WTC11 (cell line): Measurements from ENCODE around the gene NSG2. TPM values are rescaled to one million over a fixed set of nuclear protein-coding genes. Genes with fewer than 3 reads are reported as not detected.

ENCODE experiments used
- ATAC-seq: fragments of 200-7000 bp; cut with Tn5 transposase; 2 replicates; pipeline ENCODE4 v1.10.0; 2021; ENCODE audit warnings: mild to moderate bottlenecking, moderate library complexity
- CTCF ChIA-PET: fragments of 300-600 bp; sonication (Branson Sonifier 250); formaldehyde crosslinking; loops from one replicate; lab custom pipeline; 2021; ENCODE audit warnings: antibody characterized with exemption; lab: Charles Lee
- POLR2A ChIA-PET: fragments of 350-600 bp; sonication (Branson Sonifier 250); formaldehyde crosslinking; loops from one replicate; lab custom pipeline; 2021; ENCODE audit warnings: antibody characterized with exemption; lab: Charles Lee
- DNase-seq: peaks from one replicate; pipeline ENCODE4 v3.0.0; 2021; ENCODE audit warnings: low spot score
- H3K27ac Mint-ChIP-seq: 2 replicates; pipeline ENCODE4 v1.8.0; 2021; ENCODE audit warnings: mixed read lengths
- H3K27me3 Mint-ChIP-seq: 2 replicates; pipeline ENCODE4 v1.8.0; 2021; ENCODE audit warnings: low read depth, mild to moderate bottlenecking, moderate library complexity, mixed read lengths
- H3K36me3 Mint-ChIP-seq: 2 replicates; pipeline ENCODE4 v1.8.0; 2021; ENCODE audit warnings: mixed read lengths
- H3K4me1 Mint-ChIP-seq: 2 replicates; pipeline ENCODE4 v1.8.0; 2022; ENCODE audit warnings: mixed read lengths
- H3K4me3 Mint-ChIP-seq: 2 replicates; pipeline ENCODE4 v1.8.0; 2021; ENCODE audit warnings: mild to moderate bottlenecking, moderate library complexity, mixed read lengths
- H3K9me3 Mint-ChIP-seq: 2 replicates; pipeline ENCODE4 v1.8.0; 2021; ENCODE audit warnings: mixed read lengths
- CREB1 ChIP-seq: sonication (generic); formaldehyde crosslinking; IDR thresholded peaks from 2 replicates; pipeline ENCODE4 v1.8.0; 2023; ENCODE audit warnings: mild to moderate bottlenecking, missing genetic modification reagents
- CREM ChIP-seq: sonication (generic); formaldehyde crosslinking; IDR thresholded peaks from 2 replicates; pipeline ENCODE4 v1.8.1; 2022; ENCODE audit warnings: mild to moderate bottlenecking, missing genetic modification reagents, moderate library complexity
- ELF4 ChIP-seq: sonication (generic); formaldehyde crosslinking; IDR thresholded peaks from 2 replicates; pipeline ENCODE4 v1.8.1; 2022; ENCODE audit warnings: low read depth, mild to moderate bottlenecking, moderate library complexity, missing genetic modification reagents
- FOXP4 ChIP-seq: sonication (generic); formaldehyde crosslinking; IDR thresholded peaks from 2 replicates; pipeline ENCODE4 v1.8.0; 2022; ENCODE audit warnings: mild to moderate bottlenecking, missing genetic modification reagents
- GTF2I ChIP-seq: fragments of 250-450 bp; sonication (Bioruptor Pico); conservative IDR thresholded peaks from 2 replicates; pipeline ENCODE4 v1.4.0; 2021; ENCODE audit warnings: mild to moderate bottlenecking
- JAZF1 ChIP-seq: fragments of 250-450 bp; sonication (Bioruptor Pico); IDR thresholded peaks from 2 replicates; pipeline ENCODE4 v1.9.0; 2021; ENCODE audit warnings: moderate library complexity, mild to moderate bottlenecking, inconsistent platforms
- JUN ChIP-seq: sonication (generic); formaldehyde crosslinking; IDR thresholded peaks from 2 replicates; pipeline ENCODE4 v1.8.0; 2023; ENCODE audit warnings: mild to moderate bottlenecking, missing genetic modification reagents
- MYBL2 ChIP-seq: sonication (generic); formaldehyde crosslinking; IDR thresholded peaks from 2 replicates; pipeline ENCODE4 v1.8.1; 2023; ENCODE audit warnings: mild to moderate bottlenecking, moderate library complexity, missing genetic modification reagents
- NFATC4 ChIP-seq: fragments of 250-450 bp; sonication (Bioruptor Pico); IDR thresholded peaks from 2 replicates; pipeline ENCODE4 v1.9.0; 2021; ENCODE audit warnings: mild to moderate bottlenecking
- NFE2L1 ChIP-seq: sonication (generic); formaldehyde crosslinking; IDR thresholded peaks from 2 replicates; pipeline ENCODE4 v1.8.1; 2023; ENCODE audit warnings: missing genetic modification reagents
- NR2C2 ChIP-seq: sonication (generic); formaldehyde crosslinking; IDR thresholded peaks from 2 replicates; pipeline ENCODE4 v1.8.0; 2022; ENCODE audit warnings: mild to moderate bottlenecking, missing genetic modification reagents
- SMAD4 ChIP-seq: sonication (generic); formaldehyde crosslinking; IDR thresholded peaks from 2 replicates; pipeline ENCODE4 v1.8.0; 2022; ENCODE audit warnings: mild to moderate bottlenecking, missing genetic modification reagents
- TCF7 ChIP-seq: sonication (generic); formaldehyde crosslinking; IDR thresholded peaks from 2 replicates; pipeline ENCODE4 v1.8.0; 2022; ENCODE audit warnings: mild to moderate bottlenecking, low read depth, missing genetic modification reagents, moderate library complexity
- TEAD4 ChIP-seq: sonication (generic); formaldehyde crosslinking; IDR thresholded peaks from 2 replicates; pipeline ENCODE4 v1.8.0; 2022; ENCODE audit warnings: mild to moderate bottlenecking, missing genetic modification reagents
- ZBTB43 ChIP-seq: sonication (generic); formaldehyde crosslinking; IDR thresholded peaks from 2 replicates; pipeline ENCODE4 v1.8.1; 2023; ENCODE audit warnings: mild to moderate bottlenecking, missing genetic modification reagents
- ZNF281 ChIP-seq: sonication (generic); formaldehyde crosslinking; IDR thresholded peaks from 2 replicates; pipeline ENCODE4 v1.8.0; 2023; ENCODE audit warnings: mild to moderate bottlenecking, missing genetic modification reagents
- ZNF317 ChIP-seq: sonication (generic); formaldehyde crosslinking; IDR thresholded peaks from 2 replicates; pipeline ENCODE4 v1.8.1; 2023; ENCODE audit warnings: low read depth, mild to moderate bottlenecking, moderate library complexity, missing genetic modification reagents, borderline replicate concordance
- ZNF396 ChIP-seq: fragments of 250-450 bp; sonication (Bioruptor Pico); IDR thresholded peaks from 2 replicates; pipeline ENCODE4 v1.8.0; 2021; ENCODE audit warnings: mild to moderate bottlenecking, moderate library complexity, borderline replicate concordance
- total RNA-seq: library from RNA; stranded (reverse); gene quantifications from 3 replicates; pipeline ENCODE4 v1.2.3, GENCODE V29; 2021
- TF ChIP-seq, protein P1 (sequence below): sonication (generic); formaldehyde crosslinking; IDR thresholded peaks from 2 replicates; pipeline ENCODE4 v1.8.1; 2023; ENCODE audit warnings: mild to moderate bottlenecking, missing genetic modification reagents, moderate library complexity
- TF ChIP-seq, protein P2 (sequence below): fragments of 250-450 bp; sonication (Bioruptor Pico); IDR thresholded peaks from 2 replicates; pipeline ENCODE4 v1.9.0; 2021; ENCODE audit warnings: mild to moderate bottlenecking
- TF ChIP-seq, protein P3 (sequence below): sonication (generic); formaldehyde crosslinking; IDR thresholded peaks from 2 replicates; pipeline ENCODE4 v1.8.0; 2022; ENCODE audit warnings: mild to moderate bottlenecking, missing genetic modification reagents

NSG2 gene
- total RNA-seq, 1 experiment from 2014 or later: not detected

GRCh38 chr5:174086751-174087150 is 41.2 kb downstream of the NSG2 start:
- H3K27ac Mint-ChIP-seq: no peak overlapping the region
- POLR2A ChIA-PET: no interaction called here

DNA sequence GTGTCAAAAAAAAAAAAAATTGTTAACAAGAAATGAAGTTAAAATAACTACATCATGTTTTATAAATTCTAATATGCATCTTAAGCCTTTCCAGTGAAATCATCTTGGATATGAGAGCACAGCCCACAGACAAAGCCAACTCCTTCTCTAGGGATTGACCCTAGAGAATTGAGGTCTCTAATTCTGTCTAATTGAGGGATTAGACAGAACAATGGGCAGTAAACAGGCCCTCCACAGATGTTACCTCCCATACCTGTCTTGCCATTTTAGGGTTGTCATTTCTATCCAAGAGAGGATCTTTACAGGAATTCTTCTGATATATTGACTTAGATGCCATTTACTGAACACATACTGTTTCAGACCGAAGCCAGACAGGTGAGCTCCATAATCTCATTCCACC is 42.3 kb downstream of the NSG2 start:
- Mint-ChIP-seq H3K4me1 (peaks cover 6% of the 10 kb centered on the region), H3K9me3 (no peaks in the 10 kb centered on the region), H3K27me3 (no peaks in the 10 kb centered on the region; the same call in 1 of the 2 replicates), H3K27ac (no peak overlapping the region), H3K36me3 (no peaks in the 10 kb centered on the region), H3K4me3 (no peak overlapping the region)
- DNase-seq (no peak), ATAC-seq (no peak)
- ChIA-PET CTCF (no interaction called here), POLR2A (no interaction called here)
- TF ChIP-seq GTF2I (CRISPR knock-in tag) (no peak), NR2C2 (no peak), CREB1 (no peak), JUN (no peak), CREM (CRISPR knock-in tag) (no peak), FOXP4 (CRISPR knock-in tag) (no peak), ZBTB43 (CRISPR knock-in tag) (no peak), TCF7 (CRISPR knock-in tag) (no peak), MYBL2 (CRISPR knock-in tag) (no peak), NFATC4 (CRISPR knock-in tag) (no peak), JAZF1 (CRISPR knock-in tag) (no peak), SMAD4 (CRISPR knock-in tag) (no peak), ZNF281 (CRISPR knock-in tag) (no peak), ZNF317 (CRISPR knock-in tag) (no peak), NFE2L1 (CRISPR knock-in tag) (no peak), TEAD4 (no peak)
- TF ChIP-seq, protein P1, sequence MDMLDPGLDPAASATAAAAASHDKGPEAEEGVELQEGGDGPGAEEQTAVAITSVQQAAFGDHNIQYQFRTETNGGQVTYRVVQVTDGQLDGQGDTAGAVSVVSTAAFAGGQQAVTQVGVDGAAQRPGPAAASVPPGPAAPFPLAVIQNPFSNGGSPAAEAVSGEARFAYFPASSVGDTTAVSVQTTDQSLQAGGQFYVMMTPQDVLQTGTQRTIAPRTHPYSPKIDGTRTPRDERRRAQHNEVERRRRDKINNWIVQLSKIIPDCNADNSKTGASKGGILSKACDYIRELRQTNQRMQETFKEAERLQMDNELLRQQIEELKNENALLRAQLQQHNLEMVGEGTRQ (CRISPR knock-in tag): no peak
- TF ChIP-seq, protein P2, sequence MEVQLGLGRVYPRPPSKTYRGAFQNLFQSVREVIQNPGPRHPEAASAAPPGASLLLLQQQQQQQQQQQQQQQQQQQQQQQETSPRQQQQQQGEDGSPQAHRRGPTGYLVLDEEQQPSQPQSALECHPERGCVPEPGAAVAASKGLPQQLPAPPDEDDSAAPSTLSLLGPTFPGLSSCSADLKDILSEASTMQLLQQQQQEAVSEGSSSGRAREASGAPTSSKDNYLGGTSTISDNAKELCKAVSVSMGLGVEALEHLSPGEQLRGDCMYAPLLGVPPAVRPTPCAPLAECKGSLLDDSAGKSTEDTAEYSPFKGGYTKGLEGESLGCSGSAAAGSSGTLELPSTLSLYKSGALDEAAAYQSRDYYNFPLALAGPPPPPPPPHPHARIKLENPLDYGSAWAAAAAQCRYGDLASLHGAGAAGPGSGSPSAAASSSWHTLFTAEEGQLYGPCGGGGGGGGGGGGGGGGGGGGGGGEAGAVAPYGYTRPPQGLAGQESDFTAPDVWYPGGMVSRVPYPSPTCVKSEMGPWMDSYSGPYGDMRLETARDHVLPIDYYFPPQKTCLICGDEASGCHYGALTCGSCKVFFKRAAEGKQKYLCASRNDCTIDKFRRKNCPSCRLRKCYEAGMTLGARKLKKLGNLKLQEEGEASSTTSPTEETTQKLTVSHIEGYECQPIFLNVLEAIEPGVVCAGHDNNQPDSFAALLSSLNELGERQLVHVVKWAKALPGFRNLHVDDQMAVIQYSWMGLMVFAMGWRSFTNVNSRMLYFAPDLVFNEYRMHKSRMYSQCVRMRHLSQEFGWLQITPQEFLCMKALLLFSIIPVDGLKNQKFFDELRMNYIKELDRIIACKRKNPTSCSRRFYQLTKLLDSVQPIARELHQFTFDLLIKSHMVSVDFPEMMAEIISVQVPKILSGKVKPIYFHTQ: no peak

More at GRCh38 chr5:174086751-174087150, 41.2 kb downstream of the NSG2 start:
- Mint-ChIP-seq H3K27me3 (no peaks in the 10 kb centered on the region; the same call in 1 of the 2 replicates), H3K4me3 (no peak overlapping the region), H3K4me1 (peaks cover 6% of the 10 kb centered on the region), H3K36me3 (no peaks in the 10 kb centered on the region), H3K9me3 (no peaks in the 10 kb centered on the region)
- DNase-seq: no peak
- no peak for ATAC-seq
- CTCF ChIA-PET: interaction anchor here (1.1 kb wide), 1 partner anchor 231 kb away, joined by 3 read pairs; no protein-coding TSS in a partner anchor
- no peak for TF ChIP-seq ZNF317 (CRISPR knock-in tag)
- TF ChIP-seq, protein P3, sequence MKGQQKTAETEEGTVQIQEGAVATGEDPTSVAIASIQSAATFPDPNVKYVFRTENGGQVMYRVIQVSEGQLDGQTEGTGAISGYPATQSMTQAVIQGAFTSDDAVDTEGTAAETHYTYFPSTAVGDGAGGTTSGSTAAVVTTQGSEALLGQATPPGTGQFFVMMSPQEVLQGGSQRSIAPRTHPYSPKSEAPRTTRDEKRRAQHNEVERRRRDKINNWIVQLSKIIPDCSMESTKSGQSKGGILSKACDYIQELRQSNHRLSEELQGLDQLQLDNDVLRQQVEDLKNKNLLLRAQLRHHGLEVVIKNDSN: no peak
- TF ChIP-seq ELF4 (CRISPR knock-in tag): no peak
- no peak for TF ChIP-seq ZNF396 (CRISPR knock-in tag)
